Stimulated activated CD8-positive, alpha-beta memory T cell treated with anti-CD3 and anti-CD28 coated beads, Interleukin-4, amount 100 ng/mL, for 1 hour (primary cell): ENCODE data around the gene NFATC4.

Source experiments
- DNase-seq, 2 donors: peaks; one replicate each; pipeline ENCODE4 v3.0.0-alpha.2; 2020; ENCODE audit warnings: low read depth in 2 of 2, low spot score in 1 of 2

Gene NFATC4

DNA sequence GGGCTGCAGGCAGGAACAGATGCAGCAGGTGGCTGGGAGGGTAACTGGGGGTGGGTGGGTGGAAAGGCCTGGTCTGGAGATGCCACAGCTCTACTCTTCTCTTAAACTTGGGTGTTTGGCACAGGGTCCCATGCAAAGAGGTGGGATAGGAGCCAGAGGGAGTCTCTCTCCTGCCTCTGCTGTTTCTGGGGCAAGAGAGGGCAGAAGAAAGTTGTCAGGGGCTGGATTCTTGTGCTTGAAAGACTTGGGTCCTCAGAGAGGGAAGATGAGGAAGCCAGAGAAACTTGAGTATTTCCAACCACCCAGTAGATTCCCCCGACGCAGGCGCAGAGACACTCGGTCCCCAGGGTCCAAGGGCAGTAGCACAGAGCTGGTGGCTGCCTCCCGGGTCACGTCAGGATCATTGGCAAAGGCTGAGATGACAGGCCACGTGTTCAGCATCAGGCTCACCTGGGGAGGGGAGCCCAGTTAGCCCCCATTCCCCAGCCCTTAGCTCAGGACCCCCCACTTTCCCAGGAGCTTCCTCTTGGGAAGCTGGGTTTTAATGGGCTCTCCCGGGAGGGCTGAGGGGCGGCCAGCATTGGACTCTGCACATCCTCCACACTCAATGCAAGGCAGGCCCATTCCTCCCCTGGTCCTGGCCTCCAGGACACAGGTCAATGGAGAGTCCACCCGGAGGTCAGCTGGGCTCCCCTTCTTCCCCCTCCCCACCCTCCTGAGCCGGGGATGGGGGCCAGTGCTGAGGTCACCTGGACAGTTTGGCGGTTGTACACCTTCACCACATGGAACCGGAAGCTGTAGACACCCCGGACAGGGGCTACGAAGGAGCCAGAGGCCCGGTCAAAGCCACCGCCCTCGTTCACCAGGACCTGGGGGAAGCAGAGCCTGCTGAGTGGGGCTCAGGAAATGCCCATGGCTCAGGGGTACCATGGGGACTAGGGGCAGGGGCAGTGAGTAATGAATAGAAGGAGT lies 59.8 kb downstream of the NFATC4 start:
- DNase-seq: no peak

DNA sequence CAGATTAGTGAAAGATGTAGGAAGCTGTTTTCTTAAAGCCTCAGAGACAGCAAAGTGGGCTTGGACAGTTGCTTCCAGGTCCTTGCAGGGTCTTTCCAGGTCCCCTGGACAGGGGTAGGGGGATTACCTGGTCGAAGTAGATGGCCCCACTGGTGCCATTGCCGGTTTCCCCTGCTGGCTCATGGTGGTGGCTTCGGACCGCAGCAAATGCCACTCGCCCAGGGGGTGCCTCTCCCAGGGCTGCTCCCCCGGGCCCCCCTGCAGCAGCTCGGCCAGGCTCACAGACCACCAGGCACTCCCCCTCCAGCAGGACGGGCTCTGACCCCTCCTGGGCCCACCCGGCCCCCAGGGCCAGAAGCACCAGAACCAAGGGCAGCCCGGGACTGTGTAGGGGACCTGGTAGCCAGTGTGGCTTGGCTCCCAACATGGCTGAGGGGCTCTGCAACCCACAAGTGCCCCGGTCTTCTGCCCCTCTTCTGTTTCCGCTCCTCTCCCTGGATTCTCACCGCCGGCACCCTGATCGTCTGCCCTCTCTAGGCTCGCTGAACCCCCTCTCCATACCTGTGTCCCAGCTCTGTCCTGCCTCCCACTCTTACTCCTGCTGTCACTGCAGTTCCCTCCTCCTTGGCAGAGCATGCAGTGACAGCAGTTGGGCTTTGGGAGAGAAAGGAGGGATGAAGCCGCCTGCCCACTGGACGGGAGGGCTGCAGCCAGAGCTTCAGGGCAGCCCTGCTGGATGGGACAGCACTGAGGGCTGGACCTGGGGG lies 60.8 kb downstream of the NFATC4 start:
- DNase-seq: no peak
